GM12892 (cell line): ENCODE data around the gene CSAD.
"Not testable (repeated sequence)": the region's sequence is repeated elsewhere in the genome, so short reads cannot be mapped to it uniquely, and the experiment has no call there.

Experiments
- DNase-seq: peaks from one replicate; pipeline ENCODE4 v3.0.0; 2011; ENCODE audit not compliant: insufficient read length
- FAIRE-seq: peaks from 2 replicates; lab custom pipeline; 2011; peaks lifted over from hg19 to GRCh38; lab: Jason Lieb, UNC
- POLR2A ChIP-seq: IDR thresholded peaks from 2 replicates; pipeline ENCODE4 v1.6.1; 2011; ENCODE audit warnings: low read depth, low read length, control low read depth
- POLR2AphosphoS5 ChIP-seq: IDR thresholded peaks from 2 replicates; pipeline ENCODE4 v1.6.1; 2011; ENCODE audit warnings: low read depth, low read length, control low read depth
- TAF1 ChIP-seq: IDR thresholded peaks from 2 replicates; pipeline ENCODE4 v1.6.1; 2011; ENCODE audit warnings: low read depth, mild to moderate bottlenecking, control low read depth, low read length, borderline replicate concordance

The CSAD gene

DNA sequence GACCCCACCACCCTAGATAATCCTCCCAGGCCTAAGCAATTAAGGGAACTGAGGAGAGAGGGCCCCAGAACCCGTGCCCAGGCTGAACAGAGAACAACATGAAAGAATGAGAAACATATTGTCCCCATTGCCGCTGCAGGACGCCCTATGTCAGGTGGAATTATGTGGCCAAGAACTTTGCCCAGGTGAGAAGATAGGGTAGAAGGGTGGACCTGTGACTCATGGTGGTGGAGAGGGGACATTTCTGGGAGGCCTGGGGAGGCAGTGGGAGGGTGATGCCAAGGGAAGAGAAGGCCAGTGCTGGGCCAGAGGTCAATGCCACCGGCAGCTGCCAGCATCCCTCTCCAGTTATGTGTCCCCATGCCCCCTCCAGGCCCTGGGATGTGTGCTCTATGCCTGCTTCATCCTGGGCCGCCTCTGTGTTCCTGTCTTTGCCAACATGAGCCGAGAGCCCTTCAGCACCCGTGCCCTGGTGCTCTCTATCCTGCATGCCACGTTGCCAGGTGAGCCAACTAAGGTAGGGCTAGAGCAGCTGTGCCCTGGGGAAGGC is 61.9 kb downstream of the CSAD start:
- no peak for TF ChIP-seq POLR2AphosphoS5
- DNase-seq, result no peak
- no peak for FAIRE-seq

- DNase-seq (no peak), FAIRE-seq (no peak)
- no peak for TF ChIP-seq TAF1
- TF ChIP-seq POLR2AphosphoS5, result no peak
- no peak for TF ChIP-seq POLR2A
These were observed 64.7 kb downstream of the CSAD start for GRCh38 chr12:53115891-53116648.

DNA sequence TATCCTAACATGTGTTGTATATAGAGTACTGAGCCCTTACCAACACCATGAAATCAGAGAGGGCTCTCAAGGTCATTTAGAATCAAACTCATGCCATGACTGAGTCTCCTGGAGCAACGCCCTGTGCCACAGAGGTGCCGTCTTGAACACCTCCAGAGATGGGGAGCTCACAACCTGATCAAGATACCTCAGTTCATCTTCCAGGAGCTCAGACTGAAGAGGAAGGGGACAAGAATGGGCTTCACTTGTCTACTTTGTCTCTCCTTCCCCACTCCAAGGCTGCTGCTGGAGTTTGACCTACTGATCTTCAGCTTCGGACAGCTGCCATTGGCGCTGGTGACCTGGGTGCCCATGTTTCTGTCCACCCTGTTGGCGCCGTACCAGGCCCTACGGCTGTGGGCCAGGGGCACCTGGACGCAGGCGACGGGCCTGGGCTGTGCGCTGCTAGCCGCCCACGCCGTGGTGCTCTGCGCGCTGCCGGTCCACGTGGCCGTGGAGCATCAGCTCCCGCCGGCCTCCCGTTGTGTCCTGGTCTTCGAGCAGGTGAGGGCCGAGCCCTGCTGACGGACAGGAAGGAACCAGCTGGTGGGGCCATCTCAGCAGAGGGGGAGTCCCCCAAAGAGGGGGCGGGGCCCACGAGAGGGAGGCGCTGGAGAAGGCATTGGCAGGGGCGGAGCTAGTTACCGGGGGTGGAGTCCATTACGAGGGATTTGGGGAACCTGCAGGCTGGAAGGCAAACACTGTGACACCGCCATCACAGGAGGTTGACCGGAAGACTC is 65.4 kb downstream of the CSAD start:
- DNase-seq, result no peak
- TF ChIP-seq POLR2AphosphoS5 (no peak), POLR2A (no peak), TAF1 (no peak)
- FAIRE-seq, result no peak

DNA sequence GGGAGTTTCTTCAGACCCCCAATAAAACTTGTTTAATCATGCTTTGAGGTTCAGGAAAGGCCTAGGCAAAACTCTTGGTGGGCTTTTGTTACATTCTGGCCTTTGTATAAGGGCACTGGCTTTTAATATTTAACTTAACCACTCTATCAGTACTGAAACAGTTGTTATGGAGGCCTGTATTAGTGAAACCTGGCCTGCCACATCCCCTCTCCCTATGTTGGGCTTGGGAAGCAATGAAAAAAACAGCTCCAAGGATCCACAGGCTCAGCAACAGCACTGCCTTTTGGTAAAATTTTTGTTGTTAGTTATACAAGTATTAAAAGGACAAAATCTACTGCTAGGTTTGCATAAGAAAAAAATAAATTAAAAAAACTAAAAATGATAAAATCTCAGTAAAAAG is 66.8 kb downstream of the CSAD start:
- FAIRE-seq, result no peak
- no peak for DNase-seq
- TF ChIP-seq TAF1 (no peak), POLR2AphosphoS5 (no peak), POLR2A (no peak)

- DNase-seq (no peak), FAIRE-seq (no peak)
- TF ChIP-seq TAF1 (no peak), POLR2A (no peak), POLR2AphosphoS5 (no peak)
These were observed 67.5 kb downstream of the CSAD start for GRCh38 chr12:53113136-53113705.

DNA sequence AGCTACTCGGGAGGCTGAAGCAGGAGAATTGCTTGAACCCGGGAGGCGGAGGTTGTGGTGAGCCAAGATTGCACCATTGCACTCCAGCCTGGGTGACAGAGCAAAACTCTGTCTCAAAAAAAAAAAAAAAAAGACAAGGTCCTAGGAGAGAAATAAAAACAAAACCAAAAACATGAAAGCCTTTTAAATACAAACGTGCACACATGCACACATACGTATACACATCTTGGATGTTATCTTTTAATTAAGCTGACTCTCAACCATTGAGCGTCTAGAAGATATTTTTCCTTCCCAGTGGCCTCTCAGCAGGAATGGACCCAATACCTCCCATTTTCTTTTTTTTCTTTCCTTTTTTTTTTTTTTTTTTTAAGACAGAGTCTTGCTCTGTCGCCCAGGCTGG is 68.3 kb downstream of the CSAD start:
- not testable (repeated sequence) for DNase-seq, FAIRE-seq
